ENCODE data around the gene PTPRU. TPM values are rescaled to one million over a fixed set of nuclear protein-coding genes. Genes with fewer than 3 reads are reported as not detected.

Gene PTPRU
- total RNA-seq, 4 donors from 2014 or later: 12.3 to 19.9 (median 15.9) TPM

DNA sequence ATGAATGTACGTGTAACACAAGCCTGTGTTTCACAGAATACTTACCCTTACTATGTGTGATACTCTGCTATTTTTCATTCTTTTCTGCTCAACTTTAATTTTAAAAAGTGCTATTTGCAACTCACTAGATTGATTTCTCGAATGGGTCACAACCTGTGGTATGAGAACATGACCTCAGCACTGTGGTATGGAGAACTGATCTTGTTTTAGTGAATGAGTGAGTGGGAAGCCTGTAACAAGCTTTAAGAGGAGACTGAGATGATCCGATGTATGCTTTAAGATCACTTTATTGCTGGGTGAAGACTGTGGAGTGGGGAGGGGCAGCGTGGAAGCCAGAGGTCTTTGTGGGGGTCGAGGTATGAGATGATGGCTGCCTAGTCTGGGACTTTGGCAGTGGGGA is 27.1 kb upstream of the PTPRU start:
- ATAC-seq (ENCODE audit: low FRiP score): no peak
- TF ChIP-seq, protein P1, sequence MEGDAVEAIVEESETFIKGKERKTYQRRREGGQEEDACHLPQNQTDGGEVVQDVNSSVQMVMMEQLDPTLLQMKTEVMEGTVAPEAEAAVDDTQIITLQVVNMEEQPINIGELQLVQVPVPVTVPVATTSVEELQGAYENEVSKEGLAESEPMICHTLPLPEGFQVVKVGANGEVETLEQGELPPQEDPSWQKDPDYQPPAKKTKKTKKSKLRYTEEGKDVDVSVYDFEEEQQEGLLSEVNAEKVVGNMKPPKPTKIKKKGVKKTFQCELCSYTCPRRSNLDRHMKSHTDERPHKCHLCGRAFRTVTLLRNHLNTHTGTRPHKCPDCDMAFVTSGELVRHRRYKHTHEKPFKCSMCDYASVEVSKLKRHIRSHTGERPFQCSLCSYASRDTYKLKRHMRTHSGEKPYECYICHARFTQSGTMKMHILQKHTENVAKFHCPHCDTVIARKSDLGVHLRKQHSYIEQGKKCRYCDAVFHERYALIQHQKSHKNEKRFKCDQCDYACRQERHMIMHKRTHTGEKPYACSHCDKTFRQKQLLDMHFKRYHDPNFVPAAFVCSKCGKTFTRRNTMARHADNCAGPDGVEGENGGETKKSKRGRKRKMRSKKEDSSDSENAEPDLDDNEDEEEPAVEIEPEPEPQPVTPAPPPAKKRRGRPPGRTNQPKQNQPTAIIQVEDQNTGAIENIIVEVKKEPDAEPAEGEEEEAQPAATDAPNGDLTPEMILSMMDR (IDR thresholded peaks at IDR 0.05): no peak
- DNase-seq (ENCODE audit: low spot score): no peak

DNA sequence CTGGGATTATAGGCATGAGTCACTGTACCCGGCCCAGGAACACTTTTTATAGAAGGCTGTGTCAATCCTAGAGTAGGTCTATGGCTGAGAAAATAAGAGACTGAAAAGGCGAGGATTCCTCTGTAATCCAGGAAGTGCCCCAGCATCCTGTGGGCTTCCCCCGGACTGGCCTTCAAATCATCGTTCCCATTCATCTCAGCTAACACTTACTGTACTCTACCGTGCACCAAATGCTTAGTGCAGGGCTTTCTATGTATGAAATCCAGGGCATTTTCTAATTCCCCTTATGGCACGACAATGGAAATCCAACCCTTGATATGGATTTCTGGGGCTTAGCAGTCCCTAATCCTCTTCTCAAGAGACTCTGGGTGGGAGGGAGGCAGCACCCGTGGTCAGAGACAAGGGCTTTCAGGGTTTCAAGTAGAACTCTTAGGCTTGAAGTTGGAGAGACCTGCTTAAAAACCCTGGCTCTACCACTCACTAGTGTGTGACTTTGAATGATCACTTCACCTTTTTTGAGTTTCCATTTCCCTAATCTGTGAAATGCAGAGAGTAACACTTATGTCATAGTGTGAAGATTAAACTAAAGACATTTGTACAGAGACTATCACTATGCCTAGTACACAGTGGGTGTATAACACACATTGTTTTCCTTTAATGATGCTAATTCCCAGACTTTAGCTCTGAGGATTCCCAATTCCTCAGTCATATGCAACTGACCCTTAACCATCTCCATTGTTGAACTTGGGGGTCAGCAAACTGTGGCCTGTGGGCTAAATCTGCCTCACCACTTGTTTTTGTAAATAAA is 25.8 kb upstream of the PTPRU start:
- no peak for ATAC-seq (ENCODE audit: low FRiP score)
- no peak for DNase-seq (ENCODE audit: low spot score)
- TF ChIP-seq, protein P1 (IDR thresholded peaks at IDR 0.05): no peak

DNA sequence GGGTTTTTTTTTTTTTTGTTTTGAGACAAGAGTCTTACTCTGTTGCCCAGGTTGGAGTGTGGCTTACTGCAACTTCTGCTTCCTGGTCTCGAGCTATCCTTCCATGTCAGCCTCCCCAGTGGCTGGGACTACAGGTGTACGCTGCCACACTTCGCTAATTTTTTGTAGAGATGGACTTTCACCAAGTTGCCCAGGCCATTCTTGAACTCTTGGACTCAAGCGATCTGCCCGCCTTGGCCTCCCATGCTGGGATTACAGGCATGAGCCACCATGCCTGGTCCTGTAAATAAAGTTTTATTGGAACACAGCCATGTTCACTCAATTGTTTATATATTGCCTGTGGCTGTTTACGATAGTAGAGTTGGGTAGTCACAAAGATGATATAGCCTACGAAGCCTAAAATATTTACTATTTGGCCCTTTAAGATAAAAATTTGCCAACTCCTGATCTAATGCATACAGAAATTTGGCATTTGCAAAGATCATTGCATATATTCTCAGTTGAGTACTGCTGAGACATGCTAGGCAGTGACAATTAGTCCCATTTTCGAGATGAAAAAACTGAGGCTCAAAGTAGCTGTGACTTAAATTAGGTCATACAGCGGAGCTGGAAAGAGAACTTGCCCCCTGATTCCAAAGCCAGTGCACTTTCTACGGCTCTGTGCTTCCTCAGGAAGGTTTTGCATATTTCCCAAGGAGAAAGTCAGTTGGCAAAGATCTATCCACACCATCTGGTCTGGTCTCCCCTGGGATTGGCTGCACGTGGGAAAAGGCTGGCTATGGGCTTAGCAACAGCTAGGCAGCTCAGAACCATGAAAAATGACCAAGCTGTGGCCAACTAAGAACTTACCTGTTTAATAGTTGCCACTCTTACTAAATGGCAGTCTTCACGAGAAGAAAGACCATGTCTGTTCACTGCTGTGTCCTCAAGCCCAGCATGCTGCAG is 25.0 kb upstream of the PTPRU start:
- TF ChIP-seq, protein P1 (IDR thresholded peaks at IDR 0.05): no peak
- ATAC-seq (ENCODE audit: low FRiP score) (no peak), DNase-seq (ENCODE audit: low spot score) (no peak)

DNA sequence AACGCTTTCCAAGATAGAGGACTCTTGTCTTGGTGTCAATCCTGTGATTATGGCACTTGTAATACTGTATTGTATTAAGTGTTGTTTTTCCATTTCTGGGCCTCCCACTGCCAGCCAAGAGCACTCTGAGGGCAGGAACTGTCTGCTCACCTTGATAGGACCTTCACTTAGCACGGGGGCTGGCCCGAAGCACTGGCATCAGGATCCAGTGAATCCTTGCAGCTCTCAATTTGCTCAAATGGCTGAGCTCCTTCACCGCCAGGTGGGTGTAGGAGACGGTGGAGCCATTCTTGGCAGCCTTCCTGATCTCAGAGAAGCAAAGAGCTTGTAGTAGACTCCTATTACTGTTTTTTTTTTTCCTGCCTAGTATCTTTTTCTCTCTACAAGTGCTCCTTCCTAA is 23.3 kb upstream of the PTPRU start:
- ATAC-seq (ENCODE audit: low FRiP score): no peak
- TF ChIP-seq, protein P1 (IDR thresholded peaks at IDR 0.05): no peak
- no peak for DNase-seq (ENCODE audit: low spot score)

DNA sequence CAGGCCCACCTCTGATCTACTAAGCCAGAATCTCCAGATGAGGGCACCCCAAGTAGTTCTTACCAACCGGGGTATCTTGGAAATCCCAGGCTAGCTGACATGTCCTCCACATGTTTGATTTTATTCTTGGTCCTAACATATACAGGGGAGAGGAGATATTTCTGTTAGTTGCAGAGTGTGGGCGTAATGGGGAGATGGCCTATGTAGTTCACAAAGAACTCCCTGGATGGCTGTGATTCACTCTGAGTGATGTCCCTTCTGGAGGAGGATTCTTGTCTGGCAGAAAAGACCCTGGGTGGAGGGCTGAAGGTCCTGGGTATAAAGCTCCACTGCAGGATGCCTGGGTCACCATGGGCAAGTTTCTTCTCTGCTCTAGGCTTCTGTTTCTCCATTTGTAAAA is 18.7 kb upstream of the PTPRU start:
- ATAC-seq (ENCODE audit: low FRiP score) (no peak), DNase-seq (ENCODE audit: low spot score) (no peak)
- TF ChIP-seq, protein P1 (IDR thresholded peaks at IDR 0.05): no peak

DNA sequence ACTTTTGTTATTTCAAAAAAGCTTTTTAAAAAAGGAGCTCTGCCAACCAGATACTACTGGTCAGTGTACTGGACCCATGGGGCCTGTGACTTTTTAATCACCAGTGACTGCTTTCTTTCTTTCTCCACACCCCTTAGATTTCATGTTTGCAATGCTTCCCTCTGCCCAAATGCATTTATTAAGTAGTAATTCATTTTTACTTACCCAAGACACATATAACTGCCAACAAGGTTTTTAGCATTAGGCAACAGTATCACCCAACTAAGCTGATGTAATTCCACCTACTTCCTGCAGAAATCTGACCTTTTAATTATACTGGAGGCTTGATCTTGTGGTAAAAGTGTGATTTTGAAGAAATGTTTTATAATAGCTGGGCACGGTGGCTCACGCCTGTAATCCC is 18.1 kb upstream of the PTPRU start:
- TF ChIP-seq, protein P1 (IDR thresholded peaks at IDR 0.05): no peak
- DNase-seq (ENCODE audit: low spot score) (no peak), ATAC-seq (ENCODE audit: low FRiP score) (peak; percentile 44)
